Type B pancreatic cell (in vitro differentiated cells): ENCODE results near the gene SHANK1. TPM values are rescaled to one million over a fixed set of nuclear protein-coding genes. Genes with fewer than 3 reads are reported as not detected.
A peak's percentile ranks its signal among the peaks of the same experiment; 100 is the strongest.
"Not testable (repeated sequence)": the region's sequence is repeated elsewhere in the genome, so short reads cannot be mapped to it uniquely, and the experiment has no call there.

ENCODE experiments used
- DNase-seq: peaks from one replicate; pipeline ENCODE4 v3.0.0; 2021; ENCODE audit warnings: mixed read lengths; ENCODE audit not compliant: unreplicated experiment; ENCODE audit errors: extremely low spot score
- H3K27ac Mint-ChIP-seq: 2 replicates; pipeline ENCODE4 v1.8.0; 2021; ENCODE audit warnings: mild to moderate bottlenecking, mixed read lengths
- H3K27me3 Mint-ChIP-seq: 2 replicates; pipeline ENCODE4 v1.8.0; 2021; ENCODE audit warnings: mixed read lengths
- H3K36me3 Mint-ChIP-seq: 2 replicates; pipeline ENCODE4 v1.8.0; 2021; ENCODE audit warnings: mixed read lengths
- H3K4me1 Mint-ChIP-seq: one replicate; pipeline ENCODE4 v1.8.0; 2021; ENCODE audit warnings: mixed read lengths; ENCODE audit not compliant: unreplicated experiment
- H3K4me3 Mint-ChIP-seq: 2 replicates; pipeline ENCODE4 v1.8.0; 2021; ENCODE audit warnings: mild to moderate bottlenecking, mixed read lengths
- H3K9me3 Mint-ChIP-seq: 2 replicates; pipeline ENCODE4 v1.8.0; 2021; ENCODE audit warnings: mixed read lengths
- CTCF ChIP-seq: fragments of 200-600 bp; sonication (generic); conservative IDR thresholded peaks from 2 replicates; pipeline ENCODE4 v1.5.0; 2021; ENCODE audit warnings: antibody characterized with exemption, mild to moderate bottlenecking
- long read RNA-seq: library from polyadenylated mRNA; unstranded; transcript quantifications from one replicate; pipeline ENCODE4 v2.0.0, GENCODE V29; 2020
- total RNA-seq: library from RNA; stranded (reverse); gene quantifications from 2 replicates; pipeline ENCODE4 v1.2.1, GENCODE V29; 2021; ENCODE audit warnings: low replicate concordance

SHANK1 gene
- 0.38 and 7.8 TPM in 2 replicates for total RNA-seq
- long read RNA-seq, result 0 reads

GRCh38 chr19:50719566-50719965 is at the start of gene SHANK1:
Gene SHANK1, minus strand, starts transcription at chr19:50719802. Its CDS starts 2,883 bp downstream, at chr19:50716919.
- Mint-ChIP-seq H3K27me3 (peaks cover 69% of the 10 kb centered on the region), H3K4me3 (peak within 1 kb of the TSS; percentile 75), H3K27ac (peak within 1 kb of the TSS; percentile 25), H3K36me3 (no peaks in the 10 kb centered on the region), H3K9me3 (no peaks in the 10 kb centered on the region), H3K4me1 (peaks cover 28% of the 10 kb centered on the region)
- DNase-seq, result no peak
- TF ChIP-seq CTCF, result no peak

- Mint-ChIP-seq H3K4me1 (no peaks in the 10 kb centered on the region), H3K9me3 (no peaks in the 10 kb centered on the region), H3K36me3 (no peaks in the 10 kb centered on the region), H3K4me3 (no peak overlapping the region), H3K27me3 (peaks cover 25% of the 10 kb centered on the region), H3K27ac (no peak overlapping the region)
- no peak for TF ChIP-seq CTCF
- no peak for DNase-seq
Observed at GRCh38 chr19:50768277-50768676, 48.7 kb upstream of the SHANK1 start.

GRCh38 chr19:50767263-50767662 is 47.7 kb upstream of the SHANK1 start:
- not testable (repeated sequence) for DNase-seq, H3K36me3 Mint-ChIP-seq, H3K4me3 Mint-ChIP-seq, H3K4me1 Mint-ChIP-seq, H3K9me3 Mint-ChIP-seq, H3K27ac Mint-ChIP-seq
- peaks cover 25% of the 10 kb centered on the region for H3K27me3 Mint-ChIP-seq

GRCh38 chr19:50766746-50767145 is 47.1 kb upstream of the SHANK1 start:
- H3K4me3 Mint-ChIP-seq, H3K27ac Mint-ChIP-seq, H3K36me3 Mint-ChIP-seq, H3K9me3 Mint-ChIP-seq, DNase-seq, H3K4me1 Mint-ChIP-seq: not testable (repeated sequence)
- peaks cover 25% of the 10 kb centered on the region for H3K27me3 Mint-ChIP-seq

GRCh38 chr19:50764409-50764808 is 44.8 kb upstream of the SHANK1 start:
- no peak overlapping the region for H3K4me3 Mint-ChIP-seq
- no peak for DNase-seq
- no peak for TF ChIP-seq CTCF

GRCh38 chr19:50763521-50763920 is 43.9 kb upstream of the SHANK1 start:
- H3K36me3 Mint-ChIP-seq, H3K4me1 Mint-ChIP-seq, H3K27ac Mint-ChIP-seq, H3K9me3 Mint-ChIP-seq, DNase-seq, H3K4me3 Mint-ChIP-seq: not testable (repeated sequence)
- peaks cover 22% of the 10 kb centered on the region for H3K27me3 Mint-ChIP-seq

More at GRCh38 chr19:50764409-50764808, 44.8 kb upstream of the SHANK1 start:
- H3K36me3 Mint-ChIP-seq, result no peaks in the 10 kb centered on the region
- peaks cover 4% of the 10 kb centered on the region for H3K9me3 Mint-ChIP-seq
- peaks cover 20% of the 10 kb centered on the region for H3K27me3 Mint-ChIP-seq
- no peak overlapping the region for H3K27ac Mint-ChIP-seq
- H3K4me1 Mint-ChIP-seq, result no peaks in the 10 kb centered on the region

- not testable (repeated sequence) for H3K4me3 Mint-ChIP-seq, H3K4me1 Mint-ChIP-seq, DNase-seq, H3K27ac Mint-ChIP-seq, H3K36me3 Mint-ChIP-seq, H3K9me3 Mint-ChIP-seq
- H3K27me3 Mint-ChIP-seq, result peaks cover 17% of the 10 kb centered on the region
Observed at GRCh38 chr19:50761501-50761900, 41.9 kb upstream of the SHANK1 start.

- Mint-ChIP-seq H3K4me3 (no peak overlapping the region), H3K9me3 (peaks cover 4% of the 10 kb centered on the region), H3K27ac (no peak overlapping the region), H3K27me3 (peaks cover 18% of the 10 kb centered on the region), H3K4me1 (no peaks in the 10 kb centered on the region), H3K36me3 (no peaks in the 10 kb centered on the region)
- no peak for DNase-seq
- TF ChIP-seq CTCF, result no peak
Observed at GRCh38 chr19:50759886-50760285, 40.3 kb upstream of the SHANK1 start.

- H3K9me3 Mint-ChIP-seq, H3K4me1 Mint-ChIP-seq, DNase-seq, H3K4me3 Mint-ChIP-seq, H3K27ac Mint-ChIP-seq, H3K36me3 Mint-ChIP-seq: not testable (repeated sequence)
- peaks cover 16% of the 10 kb centered on the region for H3K27me3 Mint-ChIP-seq
Observed at GRCh38 chr19:50759076-50759475, 39.5 kb upstream of the SHANK1 start.

- not testable (repeated sequence) for H3K27ac Mint-ChIP-seq, H3K4me3 Mint-ChIP-seq, DNase-seq, H3K36me3 Mint-ChIP-seq, H3K4me1 Mint-ChIP-seq, H3K9me3 Mint-ChIP-seq
- peaks cover 21% of the 10 kb centered on the region for H3K27me3 Mint-ChIP-seq
Observed at GRCh38 chr19:50757624-50758023, 38.0 kb upstream of the SHANK1 start.

GRCh38 chr19:50756244-50756643 is 36.6 kb upstream of the SHANK1 start:
- peaks cover 24% of the 10 kb centered on the region for H3K27me3 Mint-ChIP-seq
- DNase-seq, H3K4me3 Mint-ChIP-seq, H3K9me3 Mint-ChIP-seq, H3K36me3 Mint-ChIP-seq, H3K27ac Mint-ChIP-seq, H3K4me1 Mint-ChIP-seq: not testable (repeated sequence)
